Ascending aorta (tissue), 2 donors: Measurements from ENCODE around the gene SCO2. TPM values are rescaled to one million over a fixed set of nuclear protein-coding genes. Genes with fewer than 3 reads are reported as not detected.
A peak's percentile ranks its signal among the peaks of the same experiment; 100 is the strongest.

Source experiments
- DNase-seq, 2 donors: peaks; one replicate each; pipeline ENCODE4 v3.0.0-alpha.2; 2019; ENCODE audit warnings: low spot score in 2 of 2
- H3K27ac ChIP-seq, 2 donors: fragments of 200-600 bp; sonication (generic); one replicate each; pipeline ENCODE4 v1.5.1; 2016 to 2017; ENCODE audit warnings: mild to moderate bottlenecking in 1 of 2
- H3K27me3 ChIP-seq: fragments of 200-600 bp; sonication (generic); one replicate; pipeline ENCODE4 v1.5.1; 2017
- H3K36me3 ChIP-seq, 2 donors: fragments of 200-600 bp; sonication (generic); one replicate each; pipeline ENCODE4 v1.5.1; 2016
- H3K4me1 ChIP-seq, 2 donors: fragments of 200-600 bp; sonication (generic); one replicate each; pipeline ENCODE4 v1.5.1; 2016 to 2017; ENCODE audit warnings: mild to moderate bottlenecking in 1 of 2
- H3K4me3 ChIP-seq, 2 donors: fragments of 200-600 bp; sonication (generic); one replicate each; pipeline ENCODE4 v1.5.1; 2016 to 2017; ENCODE audit warnings: mild to moderate bottlenecking in 1 of 2
- H3K9me3 ChIP-seq, 2 donors: fragments of 200-600 bp; sonication (generic); one replicate each; pipeline ENCODE4 v1.5.1; 2016
- CTCF ChIP-seq, 3 experiments: fragments of 200-600 bp in 2 of 3; fragments of 450-650 bp in 1 of 3; sonication (generic) in 2 of 3; IDR thresholded peaks; one replicate each; pipeline ENCODE4 v1.5.1; 2016 to 2019; ENCODE audit warnings: antibody characterized with exemption in 3 of 3, mild to moderate bottlenecking in 1 of 3, moderate library complexity in 1 of 3
- intact Hi-C: fragments of 100-400 bp; cut with DNase I; formaldehyde crosslinking; loops from one replicate; pipeline ENCODE4 v1.15.1; 2023
- total RNA-seq: library from RNA; depleted of rRNA; stranded (reverse); fragments of >200 nt; gene quantifications from one replicate; pipeline ENCODE4 v1.1.0, GENCODE V29; 2016

SCO2 gene
- total RNA-seq, 1 donor from 2014 or later = not detected

GRCh38 chr22:50532824-50533796, 7.7 kb upstream of the SCO2 start:
- Histone ChIP-seq H3K27me3 (peaks cover 11% of the 10 kb centered on the region), H3K36me3 (no peaks in the 10 kb centered on the region), H3K27ac (peak overlapping the region; percentile 80 to 91), H3K4me3 (no peak overlapping the region), H3K4me1 (peaks cover 12 to 24% of the 10 kb centered on the region in 2 donors), H3K9me3 (no peaks in the 10 kb centered on the region)
- no peak for DNase-seq
- intact Hi-C loops = no loop called here
- no peak for TF ChIP-seq CTCF (IDR thresholded peaks at IDR 0.05)

- Histone ChIP-seq H3K36me3 (no peaks in the 10 kb centered on the region), H3K27me3 (peaks cover 11% of the 10 kb centered on the region), H3K4me1 (peaks cover 12 to 24% of the 10 kb centered on the region in 2 donors), H3K27ac (peak overlapping the region; percentile 80 to 91), H3K4me3 (peak overlapping the region; percentile 61 to 78), H3K9me3 (no peaks in the 10 kb centered on the region)
- DNase-seq = peak in 1 of 2 donors; percentile 87
- no peak for TF ChIP-seq CTCF (IDR thresholded peaks at IDR 0.05)
- intact Hi-C loops = no loop called here
Measured at GRCh38 chr22:50531962-50532674, 6.7 kb upstream of the SCO2 start.

- H3K27ac ChIP-seq = peak overlapping the region; percentile 80 to 91
- peaks cover 14 to 27% of the 10 kb centered on the region in 2 donors for H3K4me1 ChIP-seq
- TF ChIP-seq CTCF (IDR thresholded peaks at IDR 0.05) = no peak
- no peaks in the 10 kb centered on the region for H3K9me3 ChIP-seq
- H3K4me3 ChIP-seq = peak overlapping the region; percentile 61 to 78
- DNase-seq = peak in 1 of 2 donors; percentile 77
- no peaks in the 10 kb centered on the region for H3K36me3 ChIP-seq
- peaks cover 11% of the 10 kb centered on the region for H3K27me3 ChIP-seq
- intact Hi-C loops = no loop called here
Measured at GRCh38 chr22:50531546-50531961, 6.2 kb upstream of the SCO2 start.

GRCh38 chr22:50530877-50531545, 5.6 kb upstream of the SCO2 start:
- peak overlapping the region; percentile 80 to 91 for H3K27ac ChIP-seq
- H3K36me3 ChIP-seq = no peaks in the 10 kb centered on the region
- H3K27me3 ChIP-seq = peaks cover 11% of the 10 kb centered on the region
- H3K4me1 ChIP-seq = peaks cover 18 to 30% of the 10 kb centered on the region in 2 donors
- DNase-seq = peak in 1 of 2 donors; percentile 90
- no peaks in the 10 kb centered on the region for H3K9me3 ChIP-seq
- TF ChIP-seq CTCF (IDR thresholded peaks at IDR 0.05) = no peak
- intact Hi-C loops = no loop called here
- H3K4me3 ChIP-seq = peak overlapping the region; percentile 61 to 78

- Histone ChIP-seq H3K9me3 (no peaks in the 10 kb centered on the region), H3K4me1 (peaks cover 18 to 30% of the 10 kb centered on the region in 2 donors), H3K4me3 (peak overlapping the region; percentile 61 to 78), H3K27ac (peak overlapping the region; percentile 80 to 91), H3K36me3 (no peaks in the 10 kb centered on the region), H3K27me3 (peaks cover 11% of the 10 kb centered on the region)
- intact Hi-C loops = no loop called here
- DNase-seq = peak in 1 of 2 donors; percentile 73
- TF ChIP-seq CTCF (IDR thresholded peaks at IDR 0.05) = peak in 1 of 3 experiments; percentile 7
Measured at GRCh38 chr22:50530580-50530876, 5.1 kb upstream of the SCO2 start.
